ENCODE results near the gene BPIFB3.

GRCh38 chr20:33097001-33097400 is 43.3 kb downstream of the BPIFB3 start:
- TF ChIP-seq POLR2A (IDR thresholded peaks at IDR 0.05) (no peak), CTCF (IDR thresholded peaks at IDR 0.05) (no peak)

All from heart left ventricle (tissue), 13 donors.